Loucy (cell line): ENCODE measurements around the gene LAMP1.

Experiments used
- CTCF ChIP-seq: fragments of 200-600 bp; sonication (generic); conservative IDR thresholded peaks from 2 replicates; pipeline ENCODE4 v1.5.1; 2014; ENCODE audit warnings: mild to moderate bottlenecking, antibody characterized with exemption, low read length
- EZH2phosphoT487 ChIP-seq: fragments of 200-600 bp; IDR thresholded peaks from 2 replicates; pipeline ENCODE4 v1.6.1; 2018; ENCODE audit warnings: antibody characterized with exemption, mild to moderate bottlenecking, moderate library complexity, borderline replicate concordance

- TF ChIP-seq CTCF (no peak), EZH2phosphoT487 (no peak)
These were observed 467 bp downstream of the LAMP1 start for GRCh38 chr13:113297370-113298042.
